Ovary (tissue), 3 donors: ENCODE data around the gene RLN1.

ENCODE experiments used
- POLR2A ChIP-seq: fragments of 450-650 bp; IDR thresholded peaks from one replicate; pipeline ENCODE4 v1.6.1; 2017; ENCODE audit warnings: antibody characterized with exemption, mild to moderate bottlenecking, moderate library complexity
- TF ChIP-seq, protein P1 (sequence below), 3 donors: fragments of 450-650 bp in 2 of 3; fragments of 200-600 bp in 1 of 3; IDR thresholded peaks; one replicate each; pipeline versions ENCODE4 v1.5.1 to v1.8.0; 2016 to 2022; ENCODE audit warnings: antibody characterized with exemption in 3 of 3, mild to moderate bottlenecking in 1 of 3
- donor health status: DM: no; HTN: no; CAD: no.

DNA sequence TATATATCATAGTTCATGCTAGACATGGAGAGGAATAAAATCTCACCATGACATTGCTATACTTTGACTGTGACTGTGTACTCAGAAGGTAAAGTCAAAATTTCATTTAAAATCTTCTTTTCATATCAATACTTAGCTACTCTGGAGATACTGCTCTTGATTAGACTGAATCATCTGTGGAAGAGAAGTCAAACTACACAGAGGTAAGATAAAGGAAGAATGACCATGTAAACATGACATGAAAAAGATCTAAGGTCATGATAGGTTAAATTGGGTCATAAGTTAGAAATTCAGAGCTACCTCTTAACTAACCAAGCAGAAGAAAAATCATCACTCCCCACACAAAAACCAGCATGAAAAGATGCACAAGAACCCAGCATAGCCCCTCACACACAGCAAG, 44.8 kb upstream of the RLN1 start:
- TF ChIP-seq, protein P1, sequence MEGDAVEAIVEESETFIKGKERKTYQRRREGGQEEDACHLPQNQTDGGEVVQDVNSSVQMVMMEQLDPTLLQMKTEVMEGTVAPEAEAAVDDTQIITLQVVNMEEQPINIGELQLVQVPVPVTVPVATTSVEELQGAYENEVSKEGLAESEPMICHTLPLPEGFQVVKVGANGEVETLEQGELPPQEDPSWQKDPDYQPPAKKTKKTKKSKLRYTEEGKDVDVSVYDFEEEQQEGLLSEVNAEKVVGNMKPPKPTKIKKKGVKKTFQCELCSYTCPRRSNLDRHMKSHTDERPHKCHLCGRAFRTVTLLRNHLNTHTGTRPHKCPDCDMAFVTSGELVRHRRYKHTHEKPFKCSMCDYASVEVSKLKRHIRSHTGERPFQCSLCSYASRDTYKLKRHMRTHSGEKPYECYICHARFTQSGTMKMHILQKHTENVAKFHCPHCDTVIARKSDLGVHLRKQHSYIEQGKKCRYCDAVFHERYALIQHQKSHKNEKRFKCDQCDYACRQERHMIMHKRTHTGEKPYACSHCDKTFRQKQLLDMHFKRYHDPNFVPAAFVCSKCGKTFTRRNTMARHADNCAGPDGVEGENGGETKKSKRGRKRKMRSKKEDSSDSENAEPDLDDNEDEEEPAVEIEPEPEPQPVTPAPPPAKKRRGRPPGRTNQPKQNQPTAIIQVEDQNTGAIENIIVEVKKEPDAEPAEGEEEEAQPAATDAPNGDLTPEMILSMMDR (IDR thresholded peaks at IDR 0.05): no peak
- TF ChIP-seq POLR2A: no peak
